ENCODE measurements around the gene PDE4D.
"Not testable (repeated sequence)": the region's sequence is repeated elsewhere in the genome, so short reads cannot be mapped to it uniquely, and the experiment has no call there.

The PDE4D gene

GRCh38 chr5:59092758-59093157 is 800.8 kb downstream of the PDE4D start:
- no peak for DNase-seq

- no peak for DNase-seq
Observed at GRCh38 chr5:59091965-59092364, 801.6 kb downstream of the PDE4D start.

- no peak for DNase-seq
Observed at GRCh38 chr5:59090323-59090722, 803.2 kb downstream of the PDE4D start.

GRCh38 chr5:59089767-59090166 is 803.8 kb downstream of the PDE4D start:
- no peak for DNase-seq

GRCh38 chr5:59088546-59088945 is 805.0 kb downstream of the PDE4D start:
- DNase-seq = no peak

- DNase-seq = no peak
Observed at GRCh38 chr5:59086024-59086423, 807.5 kb downstream of the PDE4D start.

- no peak for DNase-seq
Observed at GRCh38 chr5:59081693-59082092, 811.8 kb downstream of the PDE4D start.

GRCh38 chr5:59079622-59080620 is 813.6 kb downstream of the PDE4D start:
- no peak for DNase-seq

- DNase-seq = no peak
Observed at GRCh38 chr5:59071755-59072549, 821.6 kb downstream of the PDE4D start.

GRCh38 chr5:59069438-59070079 is 824.0 kb downstream of the PDE4D start:
- DNase-seq = no peak

GRCh38 chr5:59067956-59068656 is 825.4 kb downstream of the PDE4D start:
- no peak for DNase-seq

- DNase-seq = no peak
Observed at GRCh38 chr5:59066367-59067163, 827.0 kb downstream of the PDE4D start.

- DNase-seq = no peak
Observed at GRCh38 chr5:59065554-59065953, 828.0 kb downstream of the PDE4D start.

- no peak for DNase-seq
Observed at GRCh38 chr5:59064293-59064692, 829.2 kb downstream of the PDE4D start.

GRCh38 chr5:59062986-59063683 is 830.4 kb downstream of the PDE4D start:
- no peak for DNase-seq

GRCh38 chr5:59061377-59061776 is 832.1 kb downstream of the PDE4D start:
- no peak for DNase-seq

GRCh38 chr5:59058969-59059687 is 834.4 kb downstream of the PDE4D start:
- DNase-seq = no peak

GRCh38 chr5:59058237-59058636 is 835.3 kb downstream of the PDE4D start:
- DNase-seq = no peak

GRCh38 chr5:59056599-59056998 is 836.9 kb downstream of the PDE4D start:
- not testable (repeated sequence) for DNase-seq

GRCh38 chr5:59055745-59056448 is 837.6 kb downstream of the PDE4D start:
- no peak for DNase-seq
